Epithelial cell of esophagus (primary cell): ENCODE results near the gene PTTG1IP.
A peak's percentile ranks its signal among the peaks of the same experiment; 100 is the strongest.

Source experiments
- DNase-seq: peaks from one replicate; pipeline ENCODE4 v3.0.0; 2010; ENCODE audit warnings: low read depth
- H3K4me3 ChIP-seq: 2 replicates; pipeline ENCODE4 v1.5.1; 2011; ENCODE audit warnings: mild to moderate bottlenecking, low read length, control low read depth
- TF ChIP-seq, protein P1 (sequence below): IDR thresholded peaks from 2 replicates; pipeline ENCODE4 v1.5.1; 2011; ENCODE audit warnings: low read depth, mild to moderate bottlenecking, low read length, control low read depth, inconsistent platforms; ENCODE audit not compliant: insufficient read depth; ENCODE audit errors: missing control alignments

Gene PTTG1IP

DNA sequence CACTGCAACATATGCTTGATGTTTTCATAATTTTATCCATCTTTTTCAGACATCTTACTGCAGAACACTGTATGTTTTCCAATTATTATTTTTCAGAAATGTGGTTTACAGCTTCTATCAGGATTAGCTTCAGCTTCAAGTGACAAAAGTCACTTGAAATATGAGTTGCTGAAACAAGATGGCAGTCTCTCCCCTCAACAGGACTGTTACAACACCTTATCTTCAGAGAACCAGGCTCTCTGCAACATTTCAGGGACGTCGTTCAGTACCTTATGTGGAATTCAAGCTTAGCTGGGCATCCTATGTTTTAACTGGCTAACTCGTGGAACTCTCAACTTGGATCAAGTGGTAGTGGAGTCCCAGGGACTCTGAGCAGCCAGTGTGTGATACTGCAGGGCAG is 69.8 kb downstream of the PTTG1IP start:
- TF ChIP-seq, protein P1, sequence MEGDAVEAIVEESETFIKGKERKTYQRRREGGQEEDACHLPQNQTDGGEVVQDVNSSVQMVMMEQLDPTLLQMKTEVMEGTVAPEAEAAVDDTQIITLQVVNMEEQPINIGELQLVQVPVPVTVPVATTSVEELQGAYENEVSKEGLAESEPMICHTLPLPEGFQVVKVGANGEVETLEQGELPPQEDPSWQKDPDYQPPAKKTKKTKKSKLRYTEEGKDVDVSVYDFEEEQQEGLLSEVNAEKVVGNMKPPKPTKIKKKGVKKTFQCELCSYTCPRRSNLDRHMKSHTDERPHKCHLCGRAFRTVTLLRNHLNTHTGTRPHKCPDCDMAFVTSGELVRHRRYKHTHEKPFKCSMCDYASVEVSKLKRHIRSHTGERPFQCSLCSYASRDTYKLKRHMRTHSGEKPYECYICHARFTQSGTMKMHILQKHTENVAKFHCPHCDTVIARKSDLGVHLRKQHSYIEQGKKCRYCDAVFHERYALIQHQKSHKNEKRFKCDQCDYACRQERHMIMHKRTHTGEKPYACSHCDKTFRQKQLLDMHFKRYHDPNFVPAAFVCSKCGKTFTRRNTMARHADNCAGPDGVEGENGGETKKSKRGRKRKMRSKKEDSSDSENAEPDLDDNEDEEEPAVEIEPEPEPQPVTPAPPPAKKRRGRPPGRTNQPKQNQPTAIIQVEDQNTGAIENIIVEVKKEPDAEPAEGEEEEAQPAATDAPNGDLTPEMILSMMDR: no peak
- no peak overlapping the region for H3K4me3 ChIP-seq
- DNase-seq: no peak

DNA sequence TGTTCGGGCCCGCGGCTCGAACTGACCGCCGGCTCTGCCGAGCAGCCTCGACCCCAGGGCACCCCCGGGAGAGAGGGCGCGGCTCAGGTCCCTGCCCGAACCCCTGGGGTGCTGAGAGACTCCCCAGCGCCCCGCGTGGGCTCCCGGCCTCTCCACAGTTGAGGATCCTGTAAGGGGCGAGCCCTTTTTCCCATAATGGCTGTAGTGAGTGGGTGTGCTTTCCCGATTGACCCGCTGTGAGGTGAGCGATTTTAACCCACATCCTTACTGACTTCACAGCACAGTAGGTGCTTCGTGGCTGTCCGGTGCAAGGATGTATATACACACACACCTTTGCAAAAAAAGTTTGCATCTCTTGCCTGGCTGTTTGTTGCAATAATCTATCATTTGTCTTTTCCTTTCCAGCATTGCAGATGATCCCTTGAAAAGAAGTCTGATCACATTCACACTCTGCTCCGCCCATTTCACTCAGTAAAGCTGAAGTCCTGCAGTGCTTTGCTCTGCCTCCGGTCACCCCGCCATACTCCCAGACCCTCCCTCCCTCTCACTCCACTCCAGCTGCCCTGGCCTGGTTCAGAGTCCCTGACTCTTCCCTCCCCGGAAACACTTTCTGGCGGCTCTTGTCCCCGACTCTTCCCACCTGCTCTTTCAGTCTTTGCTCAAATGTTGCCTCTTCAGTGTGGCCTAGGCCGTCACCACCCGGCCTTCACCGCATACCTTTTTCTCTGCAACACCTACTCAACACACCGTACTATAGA is 70.9 kb downstream of the PTTG1IP start:
- H3K4me3 ChIP-seq: peak overlapping the region; percentile 89
- TF ChIP-seq, protein P1: no peak
- DNase-seq: peak; percentile 8

DNA sequence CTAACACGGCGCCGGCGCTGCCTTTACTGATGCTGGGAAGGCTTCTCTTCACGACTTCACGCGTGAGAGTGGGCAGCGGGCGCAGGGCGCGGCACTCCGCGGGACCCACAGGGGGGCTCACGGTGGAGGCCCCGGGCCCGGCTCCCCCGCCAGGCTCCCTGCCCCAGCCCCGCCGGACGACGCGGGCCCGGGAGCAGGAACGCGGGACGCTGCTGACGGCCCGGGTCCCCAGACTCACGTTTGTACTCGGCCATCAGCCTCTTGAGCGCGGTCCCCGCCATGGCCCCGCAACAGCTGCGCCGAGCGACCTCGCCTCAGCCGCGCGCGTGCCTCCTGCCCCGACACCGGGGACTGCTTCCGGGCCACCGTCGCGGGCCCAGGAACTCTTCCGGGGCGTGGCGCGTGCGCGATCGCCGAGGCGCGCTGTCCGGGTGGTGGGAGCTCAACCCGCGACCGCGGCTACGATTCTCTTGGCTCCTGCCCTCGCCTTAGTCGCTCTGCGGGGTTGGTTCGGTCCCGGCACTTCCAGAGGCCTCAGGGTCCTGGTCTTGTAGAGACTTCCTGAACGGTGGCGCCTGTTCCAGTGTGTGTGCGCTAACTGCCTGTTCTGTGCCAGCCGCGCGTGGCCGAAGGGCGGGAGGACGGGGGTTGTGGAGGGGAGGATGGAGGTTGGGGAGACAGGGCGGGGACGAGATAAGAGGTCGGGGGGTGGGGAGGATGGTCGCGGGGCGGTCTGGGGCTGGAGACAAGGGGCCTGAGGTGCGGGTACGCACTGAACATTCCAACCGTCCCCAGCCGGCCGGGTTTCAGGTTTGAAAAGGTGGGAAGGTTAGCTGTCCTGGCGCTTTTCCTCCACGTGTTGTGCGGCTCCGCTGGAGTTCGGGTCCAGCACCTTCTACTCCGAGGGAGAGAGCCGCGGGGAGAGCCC is 71.8 kb downstream of the PTTG1IP start, which contains the start of gene UBE2G2:
UBE2G2 (minus strand) TSS at position 353 of the 928 bp plus-strand sequence; CDS start at position 281, 72 bp downstream.
- DNase-seq: peak; percentile 78
- TF ChIP-seq, protein P1: no peak
- peak within 1 kb of the TSS; percentile 89 for H3K4me3 ChIP-seq

DNA sequence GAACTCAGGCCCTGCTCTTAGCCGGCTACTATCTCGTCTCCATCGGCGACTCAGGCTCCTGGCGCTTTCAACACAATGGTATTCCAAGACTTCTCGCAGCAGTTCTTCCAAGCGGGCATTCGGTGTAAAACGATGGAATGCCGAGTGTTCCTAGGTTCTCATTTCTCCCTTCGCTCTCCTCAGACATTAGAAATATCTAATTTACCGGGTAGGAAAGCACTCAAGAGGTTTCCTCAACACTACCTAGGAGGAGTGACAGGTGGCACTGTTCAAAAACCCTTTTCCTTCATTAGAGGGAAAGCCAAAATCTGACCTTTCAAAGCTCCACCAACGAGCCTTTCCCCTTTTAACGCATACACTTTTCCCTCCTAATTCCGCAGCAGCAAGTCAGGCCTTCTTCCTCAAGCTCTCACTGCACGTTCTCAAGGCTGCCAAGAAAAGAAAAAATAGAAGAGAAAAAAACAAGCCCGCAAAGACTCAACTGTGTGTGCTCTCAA is 72.5 kb downstream of the PTTG1IP start:
- TF ChIP-seq, protein P1: peak; percentile 57
- H3K4me3 ChIP-seq: peak overlapping the region; percentile 89
- DNase-seq: peak; percentile 60

DNA sequence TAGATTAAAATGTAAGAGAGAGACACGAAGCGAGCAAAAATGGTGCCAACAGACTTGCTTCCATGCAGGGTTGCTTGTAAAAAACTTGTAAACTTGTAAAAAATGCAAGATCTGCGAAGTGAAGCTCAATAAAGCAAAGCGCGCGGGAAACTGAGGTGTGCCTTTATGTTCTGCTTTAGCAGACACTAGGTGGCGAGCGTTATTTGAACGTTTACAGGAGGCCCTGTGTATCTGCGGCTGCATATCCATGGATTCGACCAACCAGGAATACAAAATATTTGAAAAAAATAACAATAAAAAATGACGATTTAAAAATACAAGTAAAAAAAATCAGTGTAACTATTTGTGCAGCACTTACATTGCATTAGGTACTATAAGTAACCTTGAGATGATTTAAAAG is 73.4 kb downstream of the PTTG1IP start:
- H3K4me3 ChIP-seq: peak overlapping the region; percentile 89
- TF ChIP-seq, protein P1: peak; percentile 70
- DNase-seq: peak; percentile 74

DNA sequence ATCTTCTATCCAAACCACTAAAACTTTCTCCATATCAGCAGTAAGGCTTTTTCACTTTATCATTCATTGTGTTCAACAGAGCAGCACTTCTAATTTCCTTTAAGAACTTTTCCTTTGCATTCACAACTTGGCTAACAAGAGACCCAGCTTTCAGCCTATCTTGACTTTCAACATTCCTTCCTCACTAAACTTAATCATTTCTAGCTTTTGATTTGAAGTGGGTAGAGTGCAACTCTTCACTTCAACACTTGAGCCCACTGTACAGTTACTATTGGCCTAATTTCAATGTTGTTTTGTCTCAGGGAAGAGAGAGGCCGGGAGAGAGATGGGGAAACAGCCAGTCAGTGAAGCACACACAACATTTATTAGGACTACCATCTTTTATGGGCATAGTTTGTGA is 73.8 kb downstream of the PTTG1IP start:
- TF ChIP-seq, protein P1: no peak

More for the DNA sequence above, 73.8 kb downstream of the PTTG1IP start:
- H3K4me3 ChIP-seq: no peak overlapping the region
- DNase-seq: no peak
